NT2/D1 (cell line): Measurements from ENCODE around the gene GOLT1A.

Experiments
- SUZ12 ChIP-seq: IDR thresholded peaks from 2 replicates; pipeline ENCODE4 v1.6.1; 2011; ENCODE audit not compliant: insufficient read length, insufficient read depth; ENCODE audit errors: extremely low read depth
- YY1 ChIP-seq: IDR thresholded peaks from 2 replicates; pipeline ENCODE4 v1.6.1; 2011; ENCODE audit not compliant: insufficient read length, insufficient read depth
- ZNF274 ChIP-seq: IDR thresholded peaks from 2 replicates; pipeline ENCODE4 v1.6.1; 2011; ENCODE audit warnings: mild to moderate bottlenecking, low read depth, low read length

GRCh38 chr1:204248954-204249353 is 35.2 kb upstream of the GOLT1A start:
- no peak for TF ChIP-seq ZNF274
- TF ChIP-seq SUZ12, result no peak
- no peak for TF ChIP-seq YY1
